Heart left ventricle (tissue), 16 donors: ENCODE data around the gene TVP23C. TPM values are rescaled to one million over a fixed set of nuclear protein-coding genes. Genes with fewer than 3 reads are reported as not detected.

ENCODE experiments used
- ATAC-seq, 4 donors: fragments of 200-7000 bp; cut with Tn5 transposase; one replicate each; pipeline ENCODE4 v1.9.1; 2020 to 2022; ENCODE audit warnings: moderate library complexity in 4 of 4, mild to moderate bottlenecking in 3 of 4, moderate number of reproducible peaks in 1 of 4
- DNase-seq, 5 donors: peaks; one replicate each; pipeline ENCODE4 v3.0.0-alpha.2; 2020
- H3K27ac ChIP-seq, 12 donors: fragments of 200-600 bp; sonication (generic) in 4 of 12; one replicate each; pipeline versions ENCODE4 v1.5.0 to v1.8.0; 2016 to 2022; ENCODE audit warnings: mild to moderate bottlenecking in 2 of 12
- H3K27me3 ChIP-seq, 9 donors: fragments of 200-600 bp; sonication (generic) in 2 of 9; one replicate each; pipeline versions ENCODE4 v1.5.1 to v1.8.0; 2016 to 2022; ENCODE audit warnings: mild to moderate bottlenecking in 3 of 9
- H3K36me3 ChIP-seq, 9 donors: fragments of 200-600 bp; sonication (generic) in 2 of 9; one replicate each; pipeline versions ENCODE4 v1.5.0 to v1.8.0; 2018 to 2022; ENCODE audit warnings: mild to moderate bottlenecking in 2 of 9
- H3K4me1 ChIP-seq, 12 donors: fragments of 200-600 bp; sonication (generic) in 4 of 12; one replicate each; pipeline versions ENCODE4 v1.5.0 to v1.8.0; 2016 to 2022; ENCODE audit warnings: mild to moderate bottlenecking in 3 of 12
- H3K4me3 ChIP-seq, 12 donors: fragments of 200-600 bp; sonication (generic) in 4 of 12; one replicate each; pipeline versions ENCODE4 v1.5.0 to v1.8.0; 2017 to 2022; ENCODE audit warnings: mild to moderate bottlenecking in 9 of 12, moderate library complexity in 4 of 12
- H3K9me3 ChIP-seq, 12 donors: fragments of 200-600 bp; sonication (generic) in 4 of 12; one replicate each; pipeline versions ENCODE4 v1.5.0 to v1.8.0; 2016 to 2022; ENCODE audit warnings: mild to moderate bottlenecking in 1 of 12
- CTCF ChIP-seq, 12 donors: fragments of 200-600 bp; sonication (generic) in 4 of 12; IDR thresholded peaks; one replicate each; pipeline versions ENCODE4 v1.5.0 to v1.8.0; 2018 to 2022; ENCODE audit warnings: antibody characterized with exemption in 12 of 12, mild to moderate bottlenecking in 5 of 12
- POLR2A ChIP-seq, 2 donors: fragments of 450-650 bp; IDR thresholded peaks; one replicate each; pipeline ENCODE4 v1.6.1; 2017; ENCODE audit warnings: antibody characterized with exemption in 2 of 2, mild to moderate bottlenecking in 2 of 2, moderate library complexity in 2 of 2
- WGBS, 4 donors: extraction: QIAGEN DNeasy Blood & Tissue Kit in 2 of 4; methylation state at CpG; one replicate each; pipeline versions ENCODE4 v1.1.5 to v1.1.7; 2013 to 2018; 5-methylcytosine and 5-hydroxymethylcytosine counted together
- intact Hi-C, 10 donors: fragments of 100-400 bp; cut with DNase I; formaldehyde crosslinking; loops; one replicate each; pipeline versions ENCODE4 v1.11.1 to v1.14.2; 2022
- polyA plus RNA-seq, 2 donors: library from polyadenylated mRNA; stranded (reverse); fragments of 200-250 nt; gene quantifications; one replicate each; pipeline ENCODE4 v1.2.3, GENCODE V29; 2013
- total RNA-seq, 9 donors: library from RNA; depleted of rRNA in 2 of 9; stranded (reverse); fragments of >200 nt in 2 of 9; fragmentation: NEBNext Ultra II Directional in 3 of 9; extraction: Animal tissue kit (Norgen Biotek cat#: 25700) in 3 of 9; gene quantifications; one replicate each; pipeline versions ENCODE4 v1.1.0 to v1.2.4, GENCODE V29; 2016 to 2023
- donor health status: ischemic (EF 13 %, LVEDD 7.1; RV severe dilation, severe dysfunction).
- donor health status: healthy with polysubstance abuse.
- donor health status: DM: no; HTN: yes; CAD: no.
- donor health status: DM: no; HTN: no; CAD: no.
- donor health status: ischemic (EF 25% LVEDD 6.9; RV normal size, moderate dysfunction).
- donor health status: ischemic (EF 25% LVEDD 5.7; RV mildly dilated, moderate dysfunction).
- donor health status: healthy.
- donor health status: DM: yes; HTN: yes; CAD: no.
- donor health status: ischemic (EF 35%, LVEDD 5.7; RV mildly dilated, moderate dysfunction).
- donor health status: nonischemic (EF 11% LVEDD 7.7; RV severe dilation, severe dysfunction).
- donor health status: DM: yes; HTN: yes; CAD: no.
- donor health status: PGD.
- donor health status: ischemic (EF 29% LVEDD 5.4; RV normal size, mild dysfunction).
- donor health status: nonischemic (EF 23%, LVEDD 6.1; RV moderate dilation, normal function).

The TVP23C gene
- total and polyA plus RNA-seq, 11 donors: 1.9 to 8.7 (median 5.2) TPM

DNA sequence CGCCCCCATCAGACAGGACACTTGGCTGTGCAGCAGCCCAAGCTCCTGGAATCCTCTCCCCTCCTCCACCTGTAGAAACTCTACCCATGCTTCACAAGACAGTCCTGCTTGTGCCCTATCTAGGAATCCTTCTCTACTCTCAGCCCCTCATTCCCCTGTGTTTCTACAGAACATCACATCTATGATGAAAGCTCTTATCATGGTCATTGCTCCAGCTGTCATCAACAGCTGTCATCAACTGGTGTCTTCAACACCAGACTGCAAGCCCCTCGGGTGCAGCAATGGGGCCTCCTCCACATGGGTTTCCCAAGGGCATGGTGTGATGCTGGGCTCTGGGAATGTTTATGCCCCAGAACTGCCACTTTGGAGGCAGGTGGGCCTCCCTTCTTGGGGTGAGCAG is 74.7 kb downstream of the TVP23C start:
- ATAC-seq: no peak
- Histone ChIP-seq H3K4me1 (peaks cover 0 to 18% (median 10%) of the 10 kb centered on the region in 12 donors), H3K36me3 (peaks cover 0 to 3% (median 0%) of the 10 kb centered on the region in 9 donors), H3K27me3 (no peaks in the 10 kb centered on the region), H3K9me3 (no peaks in the 10 kb centered on the region), H3K4me3 (no peak overlapping the region), H3K27ac (no peak overlapping the region)
- WGBS, 4 donors: 64 to 94% (median 77%) methylated on average over 2 of the region's 2 CpGs
- TF ChIP-seq POLR2A (IDR thresholded peaks at IDR 0.05): no peak
- no peak for TF ChIP-seq CTCF (IDR thresholded peaks at IDR 0.05)
- intact Hi-C loops: no loop called here
- no peak for DNase-seq

- Histone ChIP-seq H3K36me3 (peaks cover 0 to 6% (median 0%) of the 10 kb centered on the region in 9 donors), H3K27me3 (no peaks in the 10 kb centered on the region), H3K9me3 (no peaks in the 10 kb centered on the region), H3K4me3 (no peak overlapping the region), H3K27ac (no peak overlapping the region), H3K4me1 (peaks cover 0 to 3% (median under 1%) of the 10 kb centered on the region in 12 donors)
- no peak for TF ChIP-seq POLR2A (IDR thresholded peaks at IDR 0.05)
- TF ChIP-seq CTCF (IDR thresholded peaks at IDR 0.05): no peak
- ATAC-seq: no peak
- no peak for DNase-seq
- WGBS, 4 donors: 56 to 76% (median 61%) methylated on average over 4 of the region's 4 CpGs
- intact Hi-C loops: no loop called here
Observed at GRCh38 chr17:15485045-15485444, 78.2 kb downstream of the TVP23C start.

DNA sequence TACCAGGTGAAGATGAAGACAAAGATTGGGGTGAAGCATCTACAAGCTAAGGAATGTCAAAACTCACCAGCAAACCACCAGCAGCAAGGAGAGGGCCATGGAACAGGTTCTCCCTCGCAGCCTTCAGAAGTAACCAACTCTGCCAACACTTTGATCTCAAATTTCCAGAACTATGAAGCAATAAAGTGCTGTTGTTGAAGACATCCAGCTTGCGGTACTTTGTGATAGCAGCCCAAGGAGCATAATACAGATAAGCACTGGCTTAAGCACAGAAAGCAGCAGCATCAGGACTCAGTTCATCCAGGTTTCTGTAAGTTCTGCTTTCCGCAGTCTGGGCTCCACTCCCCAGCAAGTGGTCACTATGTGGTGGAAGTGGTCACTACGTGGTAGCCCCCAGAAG is 79.9 kb downstream of the TVP23C start:
- no peaks in the 10 kb centered on the region for H3K9me3 ChIP-seq
- intact Hi-C loops: no loop called here
- H3K36me3 ChIP-seq: peaks cover 0 to 6% (median 0%) of the 10 kb centered on the region in 9 donors
- TF ChIP-seq CTCF (IDR thresholded peaks at IDR 0.05) (no peak), POLR2A (IDR thresholded peaks at IDR 0.05) (no peak)
- no peaks in the 10 kb centered on the region for H3K27me3 ChIP-seq
- no peak overlapping the region for H3K27ac ChIP-seq
- WGBS, 4 donors: 58 to 82% (median 74%) methylated on average over 3 to 4 of the region's 4 CpGs
- H3K4me1 ChIP-seq: peaks cover 0 to 18% (median 6%) of the 10 kb centered on the region in 12 donors
- ATAC-seq (no peak), DNase-seq (no peak)
- no peak overlapping the region for H3K4me3 ChIP-seq

- H3K36me3 ChIP-seq: peaks cover 0 to 6% (median 0%) of the 10 kb centered on the region in 9 donors
- H3K27ac ChIP-seq: no peak overlapping the region
- intact Hi-C loops: no loop called here
- H3K4me3 ChIP-seq: no peak overlapping the region
- ATAC-seq (no peak), DNase-seq (no peak)
- TF ChIP-seq CTCF (IDR thresholded peaks at IDR 0.05) (no peak), POLR2A (IDR thresholded peaks at IDR 0.05) (no peak)
- H3K9me3 ChIP-seq: no peaks in the 10 kb centered on the region
- no peaks in the 10 kb centered on the region for H3K27me3 ChIP-seq
- WGBS, 4 donors: 79 to 86% (median 84%) methylated on average over 6 of the region's 6 CpGs
- H3K4me1 ChIP-seq: peaks cover 0 to 18% (median 6%) of the 10 kb centered on the region in 12 donors
Observed at GRCh38 chr17:15482476-15482875, 80.8 kb downstream of the TVP23C start.
